DLD1 (cell line): ENCODE data around the gene PSMD13.
"Not testable (repeated sequence)": the region's sequence is repeated elsewhere in the genome, so short reads cannot be mapped to it uniquely, and the experiment has no call there.

Source experiments
- in situ Hi-C: cut with HindIII; loops from 2 replicates; pipeline ENCODE4 v1.10.0; 2017; ENCODE audit warnings: low sequenced_read_pairs

The PSMD13 gene

DNA sequence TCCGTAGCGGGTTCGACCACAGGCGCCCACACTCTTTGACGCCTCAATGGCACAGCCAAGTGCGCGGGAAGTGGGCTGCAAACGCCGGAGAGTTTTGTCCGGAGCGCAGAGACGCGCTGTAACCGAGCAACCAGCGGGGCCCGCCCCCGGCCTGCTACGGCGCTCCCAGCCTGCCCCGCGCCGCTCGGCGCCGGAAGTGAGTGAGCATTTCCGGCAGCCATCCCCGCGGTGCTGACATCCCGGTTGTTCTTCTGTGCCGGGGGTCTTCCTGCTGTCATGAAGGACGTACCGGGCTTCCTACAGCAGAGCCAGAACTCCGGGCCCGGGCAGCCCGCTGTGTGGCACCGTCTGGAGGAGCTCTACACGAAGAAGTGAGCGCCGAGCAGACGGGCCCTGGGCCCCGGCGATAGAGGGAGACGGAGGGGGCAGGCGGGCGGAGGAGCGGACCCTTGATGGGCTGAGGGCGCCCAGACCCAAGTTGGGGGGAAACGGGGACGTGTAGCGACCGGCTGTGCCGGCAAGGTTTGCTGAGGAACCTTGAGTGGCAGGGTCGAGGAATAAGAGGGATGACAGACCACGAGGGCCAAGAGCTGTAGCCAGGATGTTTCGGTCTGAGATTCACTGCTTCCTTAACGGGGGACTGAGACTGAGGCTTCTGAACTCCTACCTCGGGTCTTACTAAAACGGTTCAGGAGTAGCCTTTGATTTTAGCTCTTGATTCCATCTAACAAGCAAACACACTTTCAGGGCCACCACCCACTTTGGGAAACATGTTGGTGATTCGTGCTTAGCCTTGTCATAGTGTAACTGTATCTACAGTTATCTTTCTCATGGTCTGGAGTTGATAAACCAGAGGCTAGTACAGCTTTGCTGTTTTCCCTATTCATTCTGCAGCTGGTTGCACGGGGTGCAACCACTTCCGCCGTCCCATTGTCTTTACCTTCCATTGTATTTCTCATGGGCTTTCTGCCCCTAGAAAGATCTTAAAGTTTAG is at the start of gene PSMD13:
PSMD13 (plus strand) TSS at position 203 of the 994 bp plus-strand sequence; CDS start at position 277, 74 bp downstream.
- in situ Hi-C loops = no loop called here

DNA sequence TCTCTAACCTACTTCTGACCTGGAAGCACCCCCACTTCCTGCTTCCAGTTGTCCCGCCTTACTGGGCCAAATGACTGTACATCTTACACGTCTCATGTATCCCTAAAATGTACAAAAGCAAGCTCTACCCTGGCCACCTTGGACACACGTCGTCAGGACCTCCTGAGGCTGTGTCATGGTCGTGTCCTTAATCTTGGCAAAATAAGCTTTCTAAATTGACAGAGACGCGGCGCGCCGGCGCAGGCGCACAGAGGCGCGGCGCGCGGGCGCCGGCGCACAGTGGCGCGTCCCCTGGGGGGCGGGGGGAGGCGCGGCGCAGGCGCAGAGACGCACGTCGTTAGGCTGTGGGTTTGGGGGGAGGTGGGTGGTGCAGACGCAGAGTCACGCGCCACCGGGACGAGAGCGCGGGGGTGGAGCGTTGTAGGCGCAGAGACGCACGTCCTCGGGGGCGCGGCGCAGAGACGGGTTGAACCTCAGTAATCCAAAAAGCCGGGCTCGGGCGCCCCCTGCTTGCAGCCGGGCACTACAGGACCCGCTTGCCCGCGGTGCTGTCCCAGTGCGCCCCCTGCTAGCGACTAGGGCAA is 47.5 kb upstream of the PSMD13 start:
- in situ Hi-C loops = not testable (repeated sequence)

DNA sequence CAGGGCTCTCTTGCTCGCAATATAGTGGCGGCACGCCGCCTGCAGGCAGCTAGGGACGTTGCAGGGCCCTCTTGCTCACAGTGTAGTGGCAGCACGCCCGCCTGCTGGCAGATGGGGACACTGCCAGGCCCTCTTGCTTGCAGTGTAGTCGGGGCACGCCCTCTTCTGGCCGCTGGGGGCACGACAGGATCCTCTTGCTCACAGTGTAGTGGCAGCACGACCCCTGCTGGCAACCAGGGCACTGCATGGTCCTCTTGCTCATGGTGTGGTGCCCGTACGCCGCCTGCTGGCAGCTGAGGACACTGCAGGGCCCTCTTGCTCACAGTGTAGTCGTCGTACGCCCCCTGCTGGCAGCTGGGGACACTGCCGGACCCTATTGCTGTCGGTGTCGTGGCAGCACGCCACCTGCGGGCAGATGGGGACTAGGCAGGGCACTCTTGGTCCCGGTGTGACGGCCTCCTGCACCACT is 46.9 kb upstream of the PSMD13 start:
- in situ Hi-C loops = not testable (repeated sequence)

DNA sequence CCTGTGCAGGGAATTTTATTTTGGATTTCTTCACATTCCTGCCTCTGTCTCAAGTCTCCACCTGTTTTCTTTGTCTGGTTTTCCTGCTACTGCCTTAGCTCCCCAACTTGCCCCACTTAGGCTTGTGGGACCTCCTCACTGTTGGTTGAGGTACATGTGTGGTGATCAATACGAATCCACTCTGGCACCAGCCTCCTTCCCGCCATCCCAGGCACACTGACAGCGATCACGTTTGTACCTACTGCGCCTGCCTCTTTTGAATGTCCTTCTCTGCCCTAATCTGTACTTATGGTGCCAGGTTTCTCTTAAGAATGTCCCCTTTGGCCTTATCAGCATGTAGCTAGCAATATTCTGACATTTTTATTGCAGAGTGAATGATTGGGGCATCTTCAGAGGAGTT is 46.2 kb upstream of the PSMD13 start:
- in situ Hi-C loops = not testable (repeated sequence)

DNA sequence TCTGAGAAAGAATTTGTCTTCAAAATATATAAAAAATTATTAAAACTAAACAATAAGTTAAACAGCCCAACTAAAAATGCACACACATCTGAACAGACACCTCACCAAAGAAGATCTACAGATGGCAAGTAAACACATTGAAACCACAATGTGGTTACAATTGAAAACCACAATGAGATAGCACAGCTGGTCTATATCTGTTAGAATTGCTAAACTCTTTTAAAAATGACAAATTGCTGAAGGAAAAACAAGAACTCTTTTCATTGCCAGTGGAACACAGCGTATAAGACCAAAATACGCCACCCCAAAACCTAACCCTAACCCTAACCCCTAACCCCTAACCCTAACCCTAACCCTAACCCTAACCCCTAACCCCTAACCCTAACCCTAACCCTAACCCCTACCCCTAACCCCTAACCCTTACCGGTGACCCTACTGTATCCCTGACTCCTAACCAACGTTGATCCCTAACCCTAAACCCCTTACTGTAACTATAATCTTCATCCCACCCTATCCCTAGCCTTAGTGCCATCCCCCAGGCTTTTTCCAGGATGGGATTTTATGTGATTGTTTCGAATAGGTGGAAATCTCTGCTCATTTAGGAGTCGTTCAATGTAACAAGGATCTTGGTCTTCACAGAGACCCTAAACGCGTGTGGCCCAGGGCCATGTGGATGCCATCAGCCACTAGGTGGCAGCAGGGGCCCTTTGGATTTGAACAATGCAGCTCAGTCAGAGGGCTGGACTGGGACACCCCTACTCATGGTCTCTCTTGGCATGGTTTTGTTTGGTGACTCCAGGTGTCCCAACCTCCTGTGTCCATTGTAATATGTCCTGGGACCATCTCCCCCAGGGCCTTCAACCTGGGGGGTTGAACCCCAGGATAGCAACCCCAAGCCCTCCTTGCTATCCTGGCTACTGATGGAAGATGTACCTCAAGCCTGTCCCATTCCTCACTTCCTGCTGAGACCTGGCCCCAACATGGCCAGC is 45.0 kb upstream of the PSMD13 start:
- in situ Hi-C loops = not testable (repeated sequence)

DNA sequence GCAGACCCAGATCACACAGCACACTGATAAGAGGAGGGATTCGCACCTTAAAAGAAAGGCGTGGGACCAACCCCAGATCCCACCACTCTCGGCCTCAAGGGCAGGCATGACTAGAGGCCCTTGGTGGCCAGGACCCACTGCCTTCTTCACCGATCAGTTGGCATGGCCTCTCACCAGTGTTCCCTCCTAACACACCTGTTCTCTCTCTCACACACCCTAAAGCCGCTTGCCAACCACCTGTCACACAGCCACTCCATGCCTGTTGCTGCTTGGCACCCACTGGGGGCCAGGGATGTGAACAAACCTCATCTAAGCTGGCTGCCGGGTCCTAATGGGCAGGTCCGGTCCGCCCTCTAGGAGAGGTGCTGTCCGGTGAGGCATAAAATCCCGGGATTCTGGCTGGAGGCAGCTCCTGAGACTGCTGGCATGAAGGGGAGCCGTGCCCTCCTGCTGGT is 44.1 kb upstream of the PSMD13 start, which contains the start of gene SCGB1C1:
SCGB1C1 (plus strand) TSS at position 405 of the 455 bp plus-strand sequence; CDS start at position 427, 22 bp downstream.
- in situ Hi-C loops = not testable (repeated sequence)

DNA sequence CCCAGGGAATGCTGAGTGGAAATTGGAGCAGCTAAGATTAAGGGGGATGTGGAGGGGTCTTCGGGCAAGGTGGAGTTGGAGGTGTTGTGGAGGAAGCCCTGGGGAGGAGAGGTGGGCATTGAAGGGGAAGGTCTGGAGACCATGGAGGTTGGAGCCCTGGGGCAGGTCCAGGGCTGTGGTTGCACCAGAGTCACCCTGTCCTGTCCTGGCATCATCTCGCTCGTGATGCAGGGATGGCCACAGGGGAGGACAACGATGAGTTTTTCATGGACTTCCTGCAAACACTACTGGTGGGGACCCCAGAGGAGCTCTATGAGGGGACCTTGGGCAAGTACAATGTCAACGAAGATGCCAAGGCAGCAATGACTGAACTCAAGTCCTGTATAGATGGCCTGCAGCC is 43.3 kb upstream of the PSMD13 start:
- in situ Hi-C loops = not testable (repeated sequence)

DNA sequence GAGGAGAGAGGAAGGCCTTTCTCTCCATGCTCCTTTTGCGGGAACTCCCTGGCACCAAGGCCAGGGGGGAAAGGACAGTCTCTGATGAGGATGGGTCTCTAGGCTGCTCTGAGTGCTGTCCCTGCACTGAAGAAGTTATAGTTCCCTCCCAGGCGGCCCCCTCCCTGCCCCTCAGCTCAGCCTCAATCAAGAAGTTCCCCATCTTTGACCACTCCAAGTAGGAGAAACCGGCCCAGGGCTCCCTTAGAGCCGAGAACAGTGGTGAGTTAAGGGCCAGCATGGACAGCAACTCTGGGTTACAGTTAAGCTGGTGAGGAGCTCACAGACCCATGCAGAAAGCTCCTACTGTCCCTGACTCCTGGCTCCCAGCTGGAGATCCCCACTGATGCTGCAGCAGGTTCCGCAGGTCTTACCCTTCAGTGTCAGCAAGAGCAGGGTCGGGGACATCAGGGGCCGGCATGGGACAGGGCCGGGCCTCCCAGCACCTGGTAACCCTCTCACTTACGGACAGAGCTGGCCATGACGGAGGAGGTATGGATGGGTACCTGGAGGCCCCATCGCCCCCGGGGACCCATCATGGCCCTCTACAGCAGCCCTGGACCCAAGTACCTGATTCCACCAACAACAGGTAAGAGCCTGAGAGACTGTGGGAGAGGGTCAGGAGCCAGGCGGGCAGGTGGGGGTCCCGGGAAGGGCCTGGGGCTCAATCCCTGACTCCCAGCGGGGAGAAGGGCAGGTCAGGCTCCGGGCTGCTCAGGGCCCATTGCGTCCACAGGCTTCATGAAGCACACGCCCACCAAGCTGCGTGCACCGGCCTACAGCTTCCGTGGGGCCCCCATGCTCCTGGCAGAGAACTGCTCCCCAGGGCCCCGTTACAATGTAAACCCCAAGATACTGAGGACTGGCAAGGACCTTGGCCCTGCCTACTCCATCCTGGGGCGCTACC is 39.7 kb upstream of the PSMD13 start:
- in situ Hi-C loops = no loop called here

DNA sequence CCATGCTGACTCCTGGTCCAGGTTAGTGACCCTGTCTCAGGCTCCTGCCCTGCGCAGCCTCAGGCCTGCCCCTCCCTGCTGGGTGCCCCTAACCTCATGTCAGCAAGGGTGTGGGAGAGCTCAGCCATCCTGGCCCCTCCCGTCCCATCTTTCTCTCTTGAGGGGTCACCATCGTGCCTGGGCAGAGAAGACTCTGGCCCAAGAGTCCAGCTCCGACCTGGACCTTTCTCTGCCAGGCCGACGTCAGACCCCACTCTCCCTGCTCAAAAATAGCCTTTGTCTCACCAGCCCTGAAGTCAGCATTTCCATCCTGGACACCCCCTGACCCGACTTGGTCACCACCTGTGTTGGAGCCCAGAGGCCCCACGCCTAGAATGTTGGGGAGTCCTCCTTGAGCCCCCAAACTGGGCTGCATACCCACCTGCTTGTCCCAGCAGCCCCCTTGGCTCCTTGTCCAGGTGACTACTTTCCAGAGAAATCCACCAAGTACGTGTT is 39.0 kb upstream of the PSMD13 start:
- in situ Hi-C loops = no loop called here

DNA sequence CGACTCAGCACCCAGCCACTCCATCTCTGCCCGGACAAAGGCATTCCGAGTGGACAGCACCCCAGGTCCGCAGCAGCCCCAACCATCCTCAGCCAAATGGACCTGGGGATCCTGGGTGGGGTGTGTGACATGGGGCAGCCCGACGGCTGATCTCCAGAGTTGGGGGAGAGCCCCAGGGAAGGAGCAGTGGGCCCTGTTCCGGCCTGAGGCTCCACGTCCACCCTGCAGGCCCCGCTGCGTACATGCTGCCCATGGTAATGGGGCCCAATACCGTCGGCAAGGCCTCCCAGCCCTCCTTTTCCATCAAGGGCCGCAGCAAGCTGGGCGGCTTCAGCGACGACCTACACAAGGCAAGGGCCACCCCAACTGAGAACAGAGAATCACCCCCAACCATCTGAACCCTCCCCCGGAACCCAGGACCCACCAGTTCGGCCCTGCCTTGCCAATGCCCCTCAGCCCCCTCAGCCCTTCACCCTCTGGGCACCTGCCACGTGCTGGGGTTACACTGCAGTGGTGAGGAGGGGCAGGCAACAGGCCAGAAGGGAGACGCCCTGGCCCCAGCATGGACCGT is 38.5 kb upstream of the PSMD13 start:
- in situ Hi-C loops = no loop called here

DNA sequence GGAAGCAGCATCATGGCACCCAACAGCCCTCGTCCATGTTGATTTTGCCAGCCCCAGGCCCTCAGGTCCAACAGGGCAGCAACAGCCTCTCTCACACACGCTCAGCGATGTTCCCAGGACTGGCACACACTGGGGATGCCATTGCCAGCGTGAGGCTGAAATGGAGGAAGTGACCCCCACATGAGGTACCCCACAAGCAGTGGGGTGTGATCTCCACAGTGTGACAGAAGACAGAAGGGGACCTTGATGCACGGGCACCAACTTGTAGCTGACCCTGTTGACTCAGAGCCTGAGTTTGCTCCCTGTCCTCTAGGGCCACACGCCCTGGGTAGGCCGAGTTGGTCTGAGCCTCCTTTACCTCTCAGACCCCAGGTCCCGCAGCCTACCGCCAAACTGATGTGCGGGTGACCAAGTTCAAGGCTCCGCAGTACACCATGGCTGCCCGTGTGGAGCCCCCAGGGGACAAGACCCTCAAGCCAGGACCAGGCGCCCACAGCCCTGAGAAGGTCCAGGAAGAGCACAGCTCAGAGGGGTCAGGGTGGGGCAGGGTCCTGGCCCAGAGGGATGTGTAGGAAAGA is 37.7 kb upstream of the PSMD13 start:
- in situ Hi-C loops = no loop called here

DNA sequence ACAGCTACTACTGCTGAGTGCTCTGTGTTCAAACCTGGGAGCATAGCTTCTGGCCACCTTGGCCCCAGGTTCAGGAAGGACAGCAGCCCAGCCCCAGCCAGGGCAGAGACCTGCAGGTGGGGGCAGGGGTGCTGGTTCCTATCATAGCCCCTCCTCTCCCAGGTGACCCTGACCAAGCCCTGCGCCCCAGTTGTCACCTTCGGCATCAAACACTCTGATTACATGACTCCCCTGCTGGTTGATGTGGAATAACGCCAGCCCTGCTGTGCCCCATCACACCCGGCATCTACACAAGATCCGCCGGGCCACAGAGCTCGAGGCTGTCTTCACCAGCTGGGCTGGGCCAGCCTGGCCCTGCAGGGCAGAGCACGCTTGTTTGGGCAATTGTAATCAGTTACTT is 37.0 kb upstream of the PSMD13 start:
- in situ Hi-C loops = no loop called here

DNA sequence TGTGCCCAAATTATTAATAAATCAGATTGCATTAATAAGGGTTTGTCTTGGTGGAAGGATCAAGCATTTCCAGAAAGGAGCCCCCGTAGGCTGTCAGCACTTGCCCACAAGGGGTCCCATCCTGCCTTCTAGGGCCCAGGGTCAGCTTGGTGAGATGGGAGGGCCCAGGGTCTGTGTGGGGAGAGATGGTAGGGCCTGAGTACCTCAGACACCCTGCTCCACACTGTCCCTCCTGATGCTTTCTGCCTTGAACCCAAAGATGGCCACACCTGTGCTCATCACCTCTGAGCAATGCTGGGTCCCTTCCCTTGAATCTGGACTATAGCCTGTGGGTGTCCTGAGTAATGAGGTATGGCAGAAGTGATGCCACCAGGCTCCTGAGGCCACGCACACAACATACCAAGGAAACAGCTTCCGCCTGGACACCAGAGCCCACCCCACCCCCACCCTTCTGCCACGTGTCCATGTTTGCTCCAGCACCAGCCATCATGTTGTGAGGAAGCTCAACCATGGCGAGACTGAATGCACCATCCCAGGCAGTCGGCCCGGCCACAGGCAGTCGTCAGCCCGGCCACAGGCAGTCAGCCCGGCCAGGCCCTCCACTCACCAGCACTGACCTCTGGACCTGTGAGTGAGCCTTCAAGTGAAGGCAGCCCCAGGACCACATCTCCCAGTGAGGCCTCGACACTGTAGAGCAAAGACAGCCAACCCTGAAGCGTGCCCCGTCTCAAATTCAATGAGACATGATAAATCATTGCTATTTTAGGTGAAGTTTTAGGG is 36.4 kb upstream of the PSMD13 start:
- in situ Hi-C loops = no loop called here

DNA sequence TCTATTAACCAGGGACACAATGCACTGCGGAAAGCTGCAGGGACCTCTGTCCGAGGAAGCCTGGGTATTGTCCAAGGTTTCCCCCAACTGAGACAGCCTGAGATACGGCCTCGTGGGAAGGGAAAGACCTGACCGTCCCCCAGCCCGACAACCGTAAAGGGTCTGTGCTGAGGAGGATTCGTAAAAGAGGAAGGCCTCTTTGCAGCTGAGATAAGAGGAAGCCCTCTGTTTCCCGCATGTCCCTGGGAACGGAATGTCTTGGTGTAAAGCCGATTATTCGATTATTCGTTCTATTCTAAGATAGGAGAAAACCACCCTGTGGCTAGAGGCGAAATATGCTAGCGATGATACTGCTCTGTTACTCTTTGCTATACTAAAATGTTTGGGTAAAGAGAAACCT is 34.8 kb upstream of the PSMD13 start:
- in situ Hi-C loops = no loop called here

DNA sequence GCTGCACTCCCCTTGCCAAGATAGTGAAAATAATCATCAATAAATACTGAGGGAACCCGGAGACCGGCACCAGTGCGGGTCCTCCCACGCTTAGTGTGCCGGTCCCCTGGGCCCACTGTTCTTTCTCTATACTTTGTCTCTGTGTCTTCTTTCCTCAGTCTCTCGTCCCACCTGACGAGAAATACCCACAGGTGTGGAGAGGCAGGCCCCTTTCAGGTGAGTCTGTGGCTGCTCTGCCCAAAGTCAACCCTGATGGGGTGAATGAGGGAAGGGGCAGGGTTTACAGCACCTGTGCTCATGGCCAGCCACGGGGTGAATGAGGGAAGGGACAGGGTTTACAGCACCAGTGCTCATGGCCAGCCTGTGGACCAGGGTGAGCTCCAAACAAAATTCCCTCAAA is 34.3 kb upstream of the PSMD13 start:
- in situ Hi-C loops = no loop called here

DNA sequence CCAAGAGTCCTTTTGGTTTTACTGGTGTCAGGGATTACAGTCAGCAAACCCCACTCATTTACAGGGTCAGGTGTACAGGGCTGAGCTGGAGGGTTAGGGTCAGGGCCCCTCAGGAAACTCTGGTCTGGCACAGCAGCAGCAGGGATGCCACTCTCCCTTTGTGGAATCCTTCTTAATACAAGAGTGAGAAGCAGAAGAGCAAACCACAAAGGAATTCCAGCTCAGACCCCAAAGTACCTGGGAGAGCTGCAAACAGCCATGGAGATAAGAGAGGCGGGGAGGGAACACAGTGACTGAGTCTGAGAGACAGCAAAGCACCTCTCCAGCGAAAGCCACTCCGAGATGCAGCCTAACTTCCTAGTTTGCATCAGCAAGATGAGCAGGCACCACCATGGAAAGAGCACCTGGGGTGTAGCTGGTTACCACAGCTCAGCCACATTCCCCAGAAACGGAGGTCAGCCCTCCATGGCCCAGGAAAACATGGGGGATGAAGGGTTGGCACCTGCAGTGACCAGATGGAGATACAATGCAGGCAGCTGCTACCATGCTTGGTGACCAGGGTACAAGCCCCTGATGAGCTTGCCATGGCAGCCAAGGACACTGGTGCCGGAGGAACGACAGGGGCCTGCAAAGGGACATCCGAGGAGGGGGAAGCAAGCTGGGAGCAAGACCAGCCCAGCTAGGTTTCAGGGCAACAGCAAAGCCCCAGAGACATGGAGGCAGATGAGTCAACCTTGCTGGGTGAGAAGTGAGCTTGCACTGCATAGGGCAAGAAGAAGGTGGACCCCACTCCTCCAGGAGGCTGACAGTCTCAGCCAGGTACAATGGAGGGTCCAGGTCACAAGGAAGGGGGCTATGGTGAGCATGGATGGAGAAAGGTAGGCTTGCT is 33.5 kb upstream of the PSMD13 start:
- in situ Hi-C loops = no loop called here
